Measurements from ENCODE around the gene TIMP1. TPM values are rescaled to one million over a fixed set of nuclear protein-coding genes. Genes with fewer than 3 reads are reported as not detected.

The TIMP1 gene
- total RNA-seq, 2 experiments from 2014 or later: not detected

DNA sequence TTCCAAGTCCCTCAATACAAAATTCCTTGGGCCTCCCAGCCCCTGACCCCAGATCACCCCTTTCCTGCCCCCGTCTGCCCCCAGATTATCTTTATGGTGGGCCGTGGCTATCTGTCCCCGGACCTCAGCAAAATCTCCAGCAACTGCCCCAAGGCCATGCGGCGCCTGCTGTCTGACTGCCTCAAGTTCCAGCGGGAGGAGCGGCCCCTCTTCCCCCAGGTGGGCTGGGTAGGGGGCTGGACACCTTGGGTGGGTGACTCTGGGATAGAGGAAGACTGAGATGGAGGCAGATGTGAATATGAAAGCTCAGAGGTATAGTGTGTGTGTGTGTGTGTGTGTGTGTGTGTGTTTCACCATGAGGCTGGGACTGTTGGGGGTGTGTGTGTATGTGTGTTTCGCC lies 11.4 kb upstream of the TIMP1 start:
- intact Hi-C loops (cut with micrococcal nuclease; ENCODE audit: unreplicated experiment): no loop called here
- Histone ChIP-seq H3K4me3 (ENCODE audit: low read depth, low read length, poor library complexity, severe bottlenecking) (no peak overlapping the region), H3K4me1 (ENCODE audit: insufficient read depth, low read length, poor library complexity, severe bottlenecking) (no peaks in the 10 kb centered on the region), H3K4me2 (ENCODE audit: low read length) (no peak overlapping the region), H3K27ac (ENCODE audit: low read depth, low read length, poor library complexity, severe bottlenecking) (no peak overlapping the region), H3K9me3 (ENCODE audit: low read length) (no peaks in the 10 kb centered on the region), H4K20me1 (ENCODE audit: insufficient read depth, low read length) (no peaks in the 10 kb centered on the region), H3K9me2 (ENCODE audit: insufficient read depth, low read length) (no peaks in the 10 kb centered on the region), H3K36me3 (ENCODE audit: insufficient read depth, low read length) (peaks cover 50% of the 10 kb centered on the region), H3K79me2 (ENCODE audit: insufficient read depth, low read depth, low read length) (no peaks in the 10 kb centered on the region), H2AFZ (ENCODE audit: low read length) (no peak overlapping the region)
- no TSS peak for BruUV-seq (replicated peaks)
- DNase-seq (ENCODE audit: low spot score): no peak
- POLR2A ChIA-PET: no interaction called here
- CTCF ChIA-PET (ENCODE audit: unreplicated experiment): no interaction called here
- TF ChIP-seq, protein P1, sequence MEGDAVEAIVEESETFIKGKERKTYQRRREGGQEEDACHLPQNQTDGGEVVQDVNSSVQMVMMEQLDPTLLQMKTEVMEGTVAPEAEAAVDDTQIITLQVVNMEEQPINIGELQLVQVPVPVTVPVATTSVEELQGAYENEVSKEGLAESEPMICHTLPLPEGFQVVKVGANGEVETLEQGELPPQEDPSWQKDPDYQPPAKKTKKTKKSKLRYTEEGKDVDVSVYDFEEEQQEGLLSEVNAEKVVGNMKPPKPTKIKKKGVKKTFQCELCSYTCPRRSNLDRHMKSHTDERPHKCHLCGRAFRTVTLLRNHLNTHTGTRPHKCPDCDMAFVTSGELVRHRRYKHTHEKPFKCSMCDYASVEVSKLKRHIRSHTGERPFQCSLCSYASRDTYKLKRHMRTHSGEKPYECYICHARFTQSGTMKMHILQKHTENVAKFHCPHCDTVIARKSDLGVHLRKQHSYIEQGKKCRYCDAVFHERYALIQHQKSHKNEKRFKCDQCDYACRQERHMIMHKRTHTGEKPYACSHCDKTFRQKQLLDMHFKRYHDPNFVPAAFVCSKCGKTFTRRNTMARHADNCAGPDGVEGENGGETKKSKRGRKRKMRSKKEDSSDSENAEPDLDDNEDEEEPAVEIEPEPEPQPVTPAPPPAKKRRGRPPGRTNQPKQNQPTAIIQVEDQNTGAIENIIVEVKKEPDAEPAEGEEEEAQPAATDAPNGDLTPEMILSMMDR (conservative IDR thresholded peaks at IDR 0.05; ENCODE audit: low read length): no peak
- TF ChIP-seq EZH2phosphoT487 (IDR thresholded peaks at IDR 0.05; ENCODE audit: borderline replicate concordance, low read depth, low read length): no peak

DNA sequence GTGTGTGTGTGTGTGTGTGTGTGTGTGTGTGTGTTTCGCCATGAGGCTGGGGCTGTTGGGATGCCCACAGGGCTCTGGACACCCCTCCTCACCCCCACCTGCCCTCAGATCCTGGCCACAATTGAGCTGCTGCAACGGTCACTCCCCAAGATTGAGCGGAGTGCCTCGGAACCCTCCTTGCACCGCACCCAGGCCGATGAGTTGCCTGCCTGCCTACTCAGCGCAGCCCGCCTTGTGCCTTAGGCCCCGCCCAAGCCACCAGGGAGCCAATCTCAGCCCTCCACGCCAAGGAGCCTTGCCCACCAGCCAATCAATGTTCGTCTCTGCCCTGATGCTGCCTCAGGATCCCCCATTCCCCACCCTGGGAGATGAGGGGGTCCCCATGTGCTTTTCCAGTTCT lies 11.0 kb upstream of the TIMP1 start:
- no TSS peak for BruUV-seq (replicated peaks)
- H3K9me3 ChIP-seq (ENCODE audit: low read length): no peaks in the 10 kb centered on the region
- ChIA-PET POLR2A (interaction anchor here (0.6 kb wide), 1 partner anchor 9 kb away, joined by 3 read pairs; no protein-coding TSS in a partner anchor), CTCF (ENCODE audit: unreplicated experiment) (no interaction called here)
- H3K36me3 ChIP-seq (ENCODE audit: insufficient read depth, low read length): peaks cover 49% of the 10 kb centered on the region
- no peak overlapping the region for H2AFZ ChIP-seq (ENCODE audit: low read length)
- intact Hi-C loops (cut with micrococcal nuclease; ENCODE audit: unreplicated experiment): no loop called here
- DNase-seq (ENCODE audit: low spot score): no peak
- H3K4me1 ChIP-seq (ENCODE audit: insufficient read depth, low read length, poor library complexity, severe bottlenecking): no peaks in the 10 kb centered on the region
- H3K27ac ChIP-seq (ENCODE audit: low read depth, low read length, poor library complexity, severe bottlenecking): no peak overlapping the region
- H3K4me3 ChIP-seq (ENCODE audit: low read depth, low read length, poor library complexity, severe bottlenecking): no peak overlapping the region
- TF ChIP-seq EZH2phosphoT487 (IDR thresholded peaks at IDR 0.05; ENCODE audit: borderline replicate concordance, low read depth, low read length): no peak
- TF ChIP-seq, protein P1 (conservative IDR thresholded peaks at IDR 0.05; ENCODE audit: low read length): no peak
- no peaks in the 10 kb centered on the region for H3K79me2 ChIP-seq (ENCODE audit: insufficient read depth, low read depth, low read length)
- no peaks in the 10 kb centered on the region for H3K9me2 ChIP-seq (ENCODE audit: insufficient read depth, low read length)
- H3K4me2 ChIP-seq (ENCODE audit: low read length): no peak overlapping the region
- H4K20me1 ChIP-seq (ENCODE audit: insufficient read depth, low read length): no peaks in the 10 kb centered on the region

DNA sequence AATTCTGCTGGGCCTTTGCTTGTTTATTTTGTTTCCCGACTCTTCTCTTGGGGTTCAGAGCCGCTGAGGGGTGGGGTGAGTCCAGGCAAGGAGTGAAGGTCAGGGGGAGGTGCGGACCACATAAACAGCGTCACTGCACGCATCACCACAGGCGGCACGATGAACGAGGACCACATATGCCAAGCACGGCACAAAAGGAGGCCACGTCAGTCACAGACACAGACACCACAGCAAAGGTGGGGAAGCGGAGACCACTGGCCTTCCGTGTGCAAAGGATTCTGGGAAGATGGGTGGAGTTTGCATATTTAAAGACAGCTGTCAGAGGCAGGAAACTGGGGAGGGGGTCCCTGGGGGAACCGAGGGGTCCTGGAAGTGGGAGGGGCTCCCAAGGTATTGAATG lies 10.3 kb upstream of the TIMP1 start:
- CTCF ChIA-PET (ENCODE audit: unreplicated experiment): no interaction called here
- intact Hi-C loops (cut with micrococcal nuclease; ENCODE audit: unreplicated experiment): no loop called here
- TF ChIP-seq, protein P1 (conservative IDR thresholded peaks at IDR 0.05; ENCODE audit: low read length): no peak
- TF ChIP-seq EZH2phosphoT487 (IDR thresholded peaks at IDR 0.05; ENCODE audit: borderline replicate concordance, low read depth, low read length): no peak
- BruUV-seq (replicated peaks): no TSS peak
- Histone ChIP-seq H2AFZ (ENCODE audit: low read length) (no peak overlapping the region), H3K36me3 (ENCODE audit: insufficient read depth, low read length) (peaks cover 43% of the 10 kb centered on the region), H3K27ac (ENCODE audit: low read depth, low read length, poor library complexity, severe bottlenecking) (no peak overlapping the region), H3K9me2 (ENCODE audit: insufficient read depth, low read length) (no peaks in the 10 kb centered on the region), H3K4me3 (ENCODE audit: low read depth, low read length, poor library complexity, severe bottlenecking) (no peak overlapping the region), H3K9me3 (ENCODE audit: low read length) (no peaks in the 10 kb centered on the region), H3K4me2 (ENCODE audit: low read length) (no peak overlapping the region), H3K4me1 (ENCODE audit: insufficient read depth, low read length, poor library complexity, severe bottlenecking) (no peaks in the 10 kb centered on the region), H4K20me1 (ENCODE audit: insufficient read depth, low read length) (no peaks in the 10 kb centered on the region), H3K79me2 (ENCODE audit: insufficient read depth, low read depth, low read length) (no peaks in the 10 kb centered on the region)
- DNase-seq (ENCODE audit: low spot score): no peak
- POLR2A ChIA-PET: no interaction called here
